HG02623 (cell line): ENCODE measurements around the gene ITCH.
"Not testable (repeated sequence)": the region's sequence is repeated elsewhere in the genome, so short reads cannot be mapped to it uniquely, and the experiment has no call there.

Experiments used
- ATAC-seq: cut with Tn5 transposase; IDR thresholded peaks from one replicate; pipeline ENCODE4 v1.9.1; 2021; ENCODE audit warnings: moderate library complexity; ENCODE audit not compliant: unreplicated experiment

Gene ITCH

DNA sequence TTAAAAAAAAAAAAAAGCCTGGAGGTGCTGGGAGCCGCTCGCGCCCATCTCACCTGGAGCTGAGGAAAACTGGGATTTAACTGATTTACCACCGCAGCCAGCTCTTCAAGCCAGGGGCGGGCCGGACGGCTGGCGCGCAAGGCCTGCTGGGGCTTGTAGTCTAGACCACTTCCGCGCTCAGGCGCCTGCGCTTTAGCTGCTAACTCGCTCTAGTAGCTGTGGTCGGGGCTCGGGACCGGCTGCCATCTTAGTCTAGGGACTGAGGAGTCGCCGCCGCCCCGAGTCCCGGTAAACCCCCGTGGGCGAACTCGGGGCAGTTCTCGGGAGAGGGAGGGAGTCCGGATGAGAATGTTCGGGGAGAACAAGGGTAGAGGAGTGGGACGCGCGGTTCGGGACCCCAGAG lies at the start of gene ITCH:
TSS of gene ITCH (plus strand) at position 212 of the 403 bp plus-strand sequence. CDS start 30,539 bp downstream, outside the sequence.
- ATAC-seq, result peak; percentile 83

DNA sequence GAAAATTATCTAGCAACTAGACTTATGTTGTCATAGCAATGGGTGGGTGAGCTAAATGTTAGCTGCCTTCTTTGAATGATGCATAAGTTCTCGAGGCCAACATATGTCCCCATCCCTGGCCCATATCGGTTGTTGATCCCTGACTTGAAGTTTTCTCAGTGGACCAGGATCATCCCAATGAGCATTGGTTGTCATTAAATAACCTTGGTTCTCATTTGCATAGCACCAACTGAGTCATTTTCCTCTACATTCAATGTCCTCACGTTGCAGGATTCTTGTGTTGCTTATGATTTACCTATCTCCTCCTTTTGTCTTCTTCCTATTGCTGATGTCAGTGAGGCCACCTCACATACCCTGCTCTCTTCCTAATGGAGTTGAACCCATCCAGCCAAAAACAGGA lies 47.8 kb upstream of the ITCH start:
- ATAC-seq, result no peak

DNA sequence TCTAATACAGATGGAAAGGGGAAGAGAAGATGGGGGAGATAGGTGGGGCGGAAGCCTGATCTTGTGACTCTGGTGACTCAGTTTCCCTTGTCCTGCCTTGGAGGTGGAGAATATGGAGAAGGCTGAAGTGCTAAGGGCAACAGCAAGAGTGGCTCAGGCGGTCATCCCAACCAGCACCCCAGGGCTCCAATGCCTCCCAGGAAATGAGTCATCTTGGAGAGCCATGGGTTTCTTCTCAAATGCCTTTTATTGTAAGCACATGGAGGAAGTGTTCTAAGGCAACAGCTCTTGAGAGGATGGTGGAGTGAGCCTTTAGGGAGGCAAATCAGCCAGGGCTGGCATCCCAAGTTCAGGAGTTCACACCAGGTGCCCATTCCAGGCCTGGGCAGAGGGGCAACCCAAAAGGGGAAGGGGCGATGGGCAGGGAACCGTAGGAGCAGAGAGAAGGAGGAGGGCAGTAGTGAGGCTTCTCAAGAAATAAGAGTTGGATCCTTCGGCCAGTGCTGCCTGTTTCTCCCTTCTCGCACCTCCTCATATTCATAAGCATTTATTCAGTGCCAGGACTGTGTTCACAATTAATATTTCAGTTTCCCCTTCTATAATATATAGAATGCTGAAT lies 46.8 kb upstream of the ITCH start:
- no peak for ATAC-seq

GRCh38 chr20:34318609-34319443 lies 44.2 kb upstream of the ITCH start:
- ATAC-seq, result no peak

- no peak for ATAC-seq
Measured at GRCh38 chr20:34320861-34321260, 42.2 kb upstream of the ITCH start.

- ATAC-seq, result no peak
Measured at GRCh38 chr20:34322267-34323105, 40.6 kb upstream of the ITCH start.

DNA sequence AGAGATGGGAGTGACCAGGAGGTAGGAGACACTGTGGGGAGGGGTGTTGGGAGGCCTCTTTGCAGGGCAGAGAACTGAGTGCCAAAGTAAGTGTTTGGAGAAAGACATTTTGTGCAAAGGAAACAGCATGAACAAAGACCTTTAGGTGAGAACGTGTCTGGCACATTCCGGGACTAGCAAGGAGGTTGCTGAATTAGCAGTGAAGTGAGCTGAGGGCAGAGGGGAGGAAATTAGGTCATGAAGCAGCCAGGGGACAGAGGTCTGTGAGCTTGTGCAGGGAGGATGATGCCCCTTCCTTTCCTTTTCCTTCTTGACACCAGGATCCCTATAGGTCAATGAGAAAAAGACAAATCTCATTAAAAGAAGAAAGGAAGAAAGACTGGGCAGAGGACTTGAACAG lies 38.5 kb upstream of the ITCH start:
- ATAC-seq, result no peak

- ATAC-seq, result not testable (repeated sequence)
Measured at GRCh38 chr20:34328207-34328606, 34.9 kb upstream of the ITCH start.

GRCh38 chr20:34328928-34329677 lies 34.0 kb upstream of the ITCH start:
- ATAC-seq, result no peak

- not testable (repeated sequence) for ATAC-seq
Measured at GRCh38 chr20:34330861-34331544, 32.1 kb upstream of the ITCH start.

- ATAC-seq, result no peak
Measured at GRCh38 chr20:34331838-34332237, 31.2 kb upstream of the ITCH start.

DNA sequence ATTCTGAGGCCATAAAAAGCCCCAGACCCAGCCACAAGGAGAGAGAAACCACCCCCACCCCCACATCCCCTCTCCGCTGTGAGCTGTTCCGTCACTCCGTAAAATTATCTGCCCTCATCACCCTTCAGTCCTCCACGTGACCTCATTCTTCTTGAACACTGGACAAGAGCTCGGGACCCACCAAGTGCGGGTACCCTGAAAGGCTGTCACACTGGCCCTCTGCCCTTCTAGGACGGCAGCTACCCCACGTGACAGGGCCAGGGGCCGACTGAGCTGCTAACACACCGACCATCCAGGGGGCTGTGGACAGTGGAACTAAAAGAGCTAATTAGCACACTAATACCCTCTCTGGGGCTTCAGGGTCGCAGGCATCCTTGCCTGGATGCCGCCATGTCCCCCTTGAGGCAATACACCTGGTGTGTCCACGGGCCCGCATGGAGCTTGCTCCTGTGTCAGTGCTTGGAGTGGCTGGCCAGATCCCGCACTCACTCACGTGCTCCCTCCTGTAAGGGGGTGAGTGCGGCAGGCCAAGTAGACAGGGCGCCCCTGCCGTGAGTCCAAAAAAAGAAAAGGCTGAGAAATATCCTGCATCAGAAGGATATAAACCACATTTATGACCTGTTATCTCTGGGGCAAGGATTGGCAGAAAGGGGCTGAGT lies 30.7 kb upstream of the ITCH start:
- ATAC-seq, result no peak

GRCh38 chr20:34333786-34334185 lies 29.3 kb upstream of the ITCH start:
- ATAC-seq, result no peak

GRCh38 chr20:34334654-34335407 lies 28.2 kb upstream of the ITCH start:
- ATAC-seq, result no peak

- no peak for ATAC-seq
Measured at GRCh38 chr20:34337544-34337943, 25.5 kb upstream of the ITCH start.

- ATAC-seq, result no peak
Measured at GRCh38 chr20:34337982-34338726, 24.9 kb upstream of the ITCH start.

GRCh38 chr20:34340726-34341125 lies 22.3 kb upstream of the ITCH start:
- ATAC-seq, result not testable (repeated sequence)

DNA sequence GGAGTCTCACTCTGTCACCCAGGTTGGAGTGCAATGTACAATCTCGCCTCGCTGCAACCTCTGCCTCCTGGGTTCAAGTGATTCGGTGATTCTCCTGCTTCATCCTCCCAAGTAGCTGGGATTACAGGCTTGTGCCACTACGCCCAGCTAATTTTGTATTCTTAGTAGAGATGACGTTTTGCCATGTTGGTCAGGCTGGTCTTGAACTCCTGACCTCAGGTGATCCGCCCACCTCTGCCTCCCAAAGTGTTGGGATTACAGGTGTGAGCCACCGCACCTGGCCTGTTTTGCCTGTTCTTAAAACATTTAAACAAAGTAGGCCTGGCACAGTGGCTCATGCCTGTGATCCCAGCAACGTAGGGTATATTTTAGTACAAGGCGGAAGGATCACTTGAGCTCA lies 21.9 kb upstream of the ITCH start:
- ATAC-seq, result not testable (repeated sequence)
